DMS 273 (cell line): ENCODE results near the gene COL4A4.

ENCODE experiments used
- DNase-seq: peaks from one replicate; lab custom pipeline; 2025; ENCODE audit not compliant: unreplicated experiment; lab: John Stamatoyannopoulos, UW

COL4A4 gene

DNA sequence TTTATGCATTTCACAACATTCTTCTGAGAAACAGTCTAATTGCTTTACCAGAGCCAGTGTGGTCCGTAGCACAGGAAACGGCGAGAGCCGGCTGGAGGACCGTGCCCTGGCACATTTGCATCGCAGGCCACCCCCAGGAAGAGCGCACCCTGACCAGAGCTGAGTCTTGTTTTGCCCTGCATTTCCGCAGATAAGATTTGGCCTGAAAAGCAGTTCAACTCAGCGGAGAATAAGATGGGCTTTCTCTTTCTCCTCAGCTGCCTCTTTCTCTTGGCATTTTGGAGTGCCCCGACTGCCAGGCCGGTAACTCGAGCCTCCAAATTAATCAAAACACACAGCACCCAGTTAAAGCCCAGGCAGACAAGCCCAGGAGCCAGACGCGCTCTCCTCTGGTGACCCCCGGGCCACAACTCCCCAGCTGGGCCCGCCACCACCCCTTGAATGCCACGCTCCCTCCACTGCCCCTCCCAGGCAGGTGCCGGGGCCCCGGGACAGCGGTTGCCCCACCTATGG lies 464 bp downstream of the COL4A4 start:
- peak; percentile 57 for DNase-seq

DNA sequence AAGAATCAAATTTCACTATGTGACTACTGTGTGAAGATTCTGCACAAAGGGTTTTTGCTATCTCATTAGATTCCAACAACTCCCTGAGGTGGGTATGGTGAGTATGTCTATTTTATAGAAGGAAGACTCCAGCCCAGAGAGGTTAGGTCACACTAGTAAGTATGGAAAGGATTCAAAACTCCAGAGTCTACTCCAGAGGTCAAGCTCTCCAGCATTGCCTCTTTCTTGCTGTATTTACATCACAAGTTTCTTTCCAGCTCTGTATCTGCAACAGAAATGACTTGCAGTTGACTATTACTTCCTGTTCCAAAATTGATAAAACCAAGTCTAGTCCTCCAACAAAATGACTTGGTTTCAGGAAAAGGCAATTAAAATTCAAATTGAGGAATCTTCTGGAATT lies 2.1 kb downstream of the COL4A4 start:
- DNase-seq: no peak

DNA sequence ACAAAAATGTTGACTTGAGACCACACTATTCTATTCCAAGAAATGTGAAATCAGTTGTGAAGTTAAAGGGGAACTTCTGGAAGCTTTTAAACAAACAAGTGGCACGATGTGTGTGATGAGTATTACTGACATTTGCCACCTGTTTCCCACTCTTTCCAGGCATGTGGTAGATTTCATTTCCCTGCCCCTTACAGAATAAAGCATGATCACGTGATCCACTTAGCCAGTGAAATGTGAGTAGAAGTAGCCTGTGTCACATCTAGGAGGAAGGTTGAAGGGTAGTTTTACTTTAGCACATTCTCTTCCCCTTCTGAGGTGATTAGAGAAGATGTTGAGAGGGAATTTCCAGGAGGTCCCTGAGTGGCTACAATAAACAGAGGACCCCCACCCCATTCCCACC lies 3.8 kb downstream of the COL4A4 start:
- DNase-seq: no peak

DNA sequence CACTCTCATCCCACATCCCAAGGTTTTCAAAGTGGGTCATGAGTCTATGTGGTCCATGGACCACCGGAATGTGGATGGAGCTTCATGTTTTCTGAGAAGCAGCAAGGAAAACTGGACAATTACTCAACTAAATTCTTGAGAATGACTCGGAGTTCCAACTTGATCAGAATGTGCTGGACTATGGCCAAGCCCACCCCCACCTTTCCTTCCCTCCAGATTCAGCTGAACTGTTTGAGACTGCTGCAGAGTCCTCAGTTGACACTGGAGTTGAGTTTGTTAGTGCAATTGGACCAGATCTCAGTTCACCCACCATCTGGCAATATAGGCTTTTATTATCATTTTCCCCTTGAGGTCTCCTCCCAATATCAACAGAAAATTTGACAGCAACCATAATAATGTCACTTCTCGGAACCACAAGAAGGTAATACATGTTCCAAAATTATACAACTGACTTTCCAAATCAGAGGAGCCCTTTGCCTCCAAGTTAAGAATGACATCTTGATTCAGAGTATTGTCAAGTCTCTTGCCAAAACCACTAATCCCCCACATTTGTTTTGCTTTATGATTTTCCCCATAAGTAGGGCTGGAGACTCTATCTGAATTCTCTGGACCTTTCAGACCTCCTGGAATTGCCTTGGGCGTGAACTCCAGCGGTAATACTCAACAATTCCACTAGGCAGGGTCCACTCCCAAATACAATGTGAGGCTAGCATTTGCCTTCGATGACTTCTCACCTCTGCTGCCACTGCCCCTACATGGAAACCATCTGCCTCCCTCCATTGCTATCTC lies 8.8 kb downstream of the COL4A4 start:
- DNase-seq: peak; percentile 23

DNA sequence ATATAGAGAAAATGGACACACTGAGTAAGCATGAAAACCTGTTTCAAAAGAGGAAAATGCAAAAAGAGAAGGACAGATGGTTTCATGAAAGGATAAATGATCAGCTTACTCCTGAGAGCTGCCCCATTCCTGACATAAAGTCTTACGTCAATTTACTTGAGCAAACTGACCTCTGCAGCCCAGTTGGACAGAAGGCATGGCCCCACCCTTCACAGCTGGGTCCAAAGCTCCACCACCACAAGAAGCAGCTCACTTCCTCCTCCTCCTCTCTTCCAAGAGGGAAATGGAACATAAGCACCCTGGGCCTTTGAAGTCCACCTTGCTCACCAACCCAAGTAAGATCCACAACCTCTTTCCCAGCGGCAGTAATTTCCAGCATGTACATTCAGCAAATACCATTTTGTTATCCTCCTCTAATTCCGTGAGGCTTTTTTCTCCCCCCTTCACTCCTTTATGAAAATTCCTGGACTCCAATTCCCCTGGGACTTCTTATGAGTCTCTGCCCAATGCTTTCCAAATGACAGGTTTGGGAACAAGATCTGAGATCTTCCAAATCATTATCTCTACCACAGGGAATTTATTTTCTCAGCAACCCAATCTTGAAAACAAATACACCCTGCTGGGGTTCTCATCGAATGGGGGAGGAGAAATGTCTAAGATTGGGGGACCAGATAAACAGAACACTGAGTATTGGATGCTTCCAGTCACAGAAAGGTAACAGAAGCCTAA lies 10.1 kb downstream of the COL4A4 start:
- DNase-seq: peak; percentile 31

DNA sequence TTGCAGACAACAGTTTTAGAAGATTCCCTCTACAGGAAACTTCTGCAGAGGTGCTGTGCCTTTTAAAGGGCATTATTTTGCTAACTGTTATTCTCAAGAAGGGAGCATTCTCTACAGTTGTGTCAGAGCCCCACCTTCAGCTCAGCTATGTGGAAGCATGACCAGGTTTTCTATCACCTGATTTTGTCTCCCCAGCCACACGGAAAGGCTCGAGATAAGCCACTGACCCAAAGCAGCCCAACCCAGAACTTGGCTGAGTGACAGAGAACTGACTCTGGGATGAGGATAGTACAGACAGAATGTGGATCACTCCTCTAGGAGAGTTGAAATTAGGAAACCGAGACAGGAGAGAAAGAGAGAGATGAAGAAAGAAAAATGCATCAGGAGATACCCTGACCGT lies 10.7 kb downstream of the COL4A4 start:
- DNase-seq: peak; percentile 24

DNA sequence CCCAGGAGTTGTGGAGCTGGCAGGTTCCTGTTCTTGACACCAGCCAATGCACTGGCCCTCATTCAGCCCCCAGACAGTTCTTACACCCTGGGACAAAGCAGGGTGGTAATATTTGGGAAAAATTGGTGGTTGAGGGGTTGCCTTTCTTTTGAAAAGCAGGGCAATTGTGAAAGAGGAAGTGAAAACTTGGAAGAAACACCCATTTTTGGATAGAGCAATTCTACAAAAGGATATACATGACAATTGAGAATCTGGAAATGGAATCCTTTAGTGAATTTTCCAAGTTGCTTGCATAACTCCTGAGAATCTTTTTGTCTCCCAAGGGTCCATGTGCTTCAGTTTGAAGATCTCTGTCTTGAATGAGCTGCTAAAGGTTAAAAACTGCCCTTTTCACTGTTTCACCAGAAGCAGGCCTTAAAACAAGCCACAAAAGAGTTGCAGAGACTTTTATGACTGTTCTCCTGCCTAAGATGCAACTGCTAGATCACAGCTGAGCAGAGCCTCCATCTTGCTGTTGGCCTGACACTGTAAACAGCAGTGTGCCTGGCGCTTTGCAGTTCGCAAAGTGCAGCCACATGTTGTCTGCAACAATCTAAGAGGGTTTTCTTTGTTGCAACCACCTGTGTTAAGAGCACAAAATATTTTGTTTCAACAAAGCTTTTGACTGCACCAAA lies 11.8 kb downstream of the COL4A4 start:
- DNase-seq: no peak

DNA sequence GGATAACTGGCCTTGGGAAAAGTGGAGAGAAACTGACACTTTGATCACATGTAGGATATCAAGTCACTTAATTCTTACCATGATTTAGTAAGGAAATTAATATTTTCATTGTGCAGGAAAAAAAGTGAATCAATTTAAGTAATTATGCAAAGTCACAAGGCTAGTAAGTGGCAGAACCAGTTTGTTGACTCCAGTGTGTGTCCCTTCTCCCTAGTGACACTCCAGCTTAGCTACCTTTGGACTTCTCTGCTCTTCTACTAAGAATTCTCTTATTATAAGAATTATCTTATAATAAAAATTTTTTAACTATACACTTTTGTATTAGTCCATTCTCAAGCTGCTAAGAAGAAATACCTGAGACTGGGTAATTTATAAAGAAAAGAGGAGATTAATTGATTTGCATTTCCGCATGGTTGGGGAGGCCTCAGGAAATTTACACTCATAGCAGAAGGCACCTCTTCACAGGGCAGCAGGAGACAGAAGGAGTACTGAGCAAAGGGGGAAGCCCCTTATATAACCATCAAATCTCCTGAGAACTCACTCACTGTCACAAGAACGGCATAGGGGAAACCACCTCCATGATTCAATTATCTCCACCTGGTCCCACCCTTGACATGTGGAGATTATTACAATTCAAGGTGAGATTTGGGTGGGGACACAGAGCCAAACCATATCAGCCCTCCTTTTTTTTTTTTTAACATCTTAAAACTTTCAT lies 13.6 kb downstream of the COL4A4 start:
- no peak for DNase-seq

DNA sequence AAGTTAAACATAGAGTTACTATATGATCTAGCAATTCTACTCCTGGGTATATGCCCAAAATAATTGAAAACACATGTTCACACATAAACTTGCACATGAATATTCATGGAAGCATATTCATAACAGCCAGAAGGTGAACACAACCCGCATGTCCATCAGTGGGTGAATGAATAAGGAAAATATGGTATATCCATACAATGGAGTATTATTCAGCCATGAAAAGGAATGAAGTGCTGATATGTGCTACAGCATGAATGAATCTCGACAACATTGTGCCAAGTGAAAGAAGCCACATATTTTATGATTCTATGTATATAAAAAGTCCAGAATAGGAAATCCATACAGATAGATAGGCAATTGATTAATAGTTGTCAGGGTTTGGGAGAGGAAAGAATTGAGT lies 15.9 kb downstream of the COL4A4 start:
- no peak for DNase-seq

DNA sequence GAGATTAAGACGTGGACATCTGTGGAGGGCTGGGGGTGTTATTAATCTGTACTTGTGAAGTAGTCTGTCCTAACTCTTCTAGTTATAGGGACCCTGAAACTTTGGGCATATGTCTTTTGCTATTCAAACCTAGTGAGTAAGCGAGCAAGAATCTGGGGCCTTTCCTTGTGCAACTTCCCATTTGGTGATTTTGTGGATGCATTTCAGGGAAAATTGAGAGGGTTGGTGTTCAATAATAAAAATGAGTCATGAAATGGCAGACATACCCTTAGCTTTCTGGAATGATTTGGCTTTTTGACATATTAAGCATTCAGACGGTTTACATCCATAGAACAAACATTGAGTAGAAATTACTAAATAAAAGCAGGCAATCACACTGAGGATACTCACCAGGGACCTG lies 17.0 kb downstream of the COL4A4 start:
- no peak for DNase-seq

DNA sequence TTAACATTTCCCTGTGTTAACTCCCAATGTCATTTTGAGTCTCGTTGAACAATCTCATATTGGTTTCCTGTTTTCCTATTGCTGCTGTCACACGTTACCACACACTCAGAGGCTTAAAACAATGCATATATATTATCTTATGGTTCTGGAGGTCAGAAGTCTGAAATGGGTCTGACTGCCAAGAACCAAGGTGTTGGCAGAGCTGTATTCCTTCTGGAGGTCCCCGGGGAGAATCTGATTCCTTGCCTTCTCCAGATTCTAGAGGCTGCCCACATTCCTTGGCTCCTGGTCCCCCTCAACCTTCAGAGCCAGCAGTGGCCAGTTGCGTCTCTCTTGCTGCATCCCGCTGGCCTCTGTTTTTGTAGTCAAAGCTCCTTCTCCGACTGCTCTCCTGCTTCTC lies 17.5 kb downstream of the COL4A4 start:
- no peak for DNase-seq

DNA sequence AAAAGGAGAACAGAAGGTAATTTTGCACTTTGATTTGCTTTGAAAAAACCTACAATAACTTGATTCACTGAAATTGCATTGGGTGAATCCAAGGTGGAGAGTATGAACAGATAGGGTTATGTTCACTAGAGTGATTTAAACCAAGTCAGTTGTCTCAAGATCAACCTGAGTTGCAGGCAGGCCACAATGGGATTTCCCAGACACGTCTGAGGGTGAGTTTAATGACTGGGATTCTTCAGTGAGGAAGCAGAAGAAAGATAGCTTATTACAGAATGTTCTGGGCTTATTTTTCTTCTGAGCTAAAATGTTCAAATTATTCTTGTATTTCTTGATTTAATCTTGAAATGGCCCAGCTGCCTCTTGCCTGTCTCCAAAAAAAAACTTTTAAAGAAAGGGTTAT lies 20.1 kb downstream of the COL4A4 start:
- no peak for DNase-seq

DNA sequence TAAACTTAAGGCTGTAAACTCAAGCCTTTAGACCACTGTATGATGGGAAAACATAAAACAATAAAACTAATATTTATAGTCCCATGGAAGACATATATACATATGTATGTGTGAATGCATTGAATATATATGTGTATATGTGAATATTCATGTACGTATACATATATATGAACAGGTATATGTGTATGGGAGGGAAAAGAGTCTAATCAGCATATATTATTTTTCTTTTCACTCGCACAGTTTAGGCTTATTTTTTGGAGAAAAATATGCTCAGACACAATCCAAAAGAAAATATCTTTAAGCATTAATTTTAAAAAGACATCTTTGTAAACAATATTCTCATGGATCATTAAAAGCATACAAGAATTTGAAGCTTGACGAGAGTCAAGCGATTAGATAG lies 22.7 kb downstream of the COL4A4 start:
- DNase-seq: no peak

DNA sequence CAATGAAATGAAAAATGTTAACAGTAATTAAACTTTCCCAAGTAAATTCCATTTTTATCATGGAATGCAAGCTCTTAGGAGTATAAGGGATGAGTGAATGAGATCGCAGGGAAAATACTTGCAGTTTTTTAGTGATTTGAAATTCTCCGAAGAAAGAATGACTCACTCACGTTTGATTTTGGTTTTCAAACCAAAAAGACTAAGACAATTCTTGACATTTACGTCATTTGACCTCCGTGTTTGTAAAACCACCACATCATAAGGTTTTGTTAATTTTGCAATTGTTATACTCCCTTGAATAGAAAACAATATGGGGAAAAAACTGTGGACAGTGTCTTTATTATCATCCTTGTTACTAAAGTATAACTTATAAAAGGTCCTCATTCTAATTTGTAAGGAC lies 29.4 kb downstream of the COL4A4 start:
- no peak for DNase-seq

DNA sequence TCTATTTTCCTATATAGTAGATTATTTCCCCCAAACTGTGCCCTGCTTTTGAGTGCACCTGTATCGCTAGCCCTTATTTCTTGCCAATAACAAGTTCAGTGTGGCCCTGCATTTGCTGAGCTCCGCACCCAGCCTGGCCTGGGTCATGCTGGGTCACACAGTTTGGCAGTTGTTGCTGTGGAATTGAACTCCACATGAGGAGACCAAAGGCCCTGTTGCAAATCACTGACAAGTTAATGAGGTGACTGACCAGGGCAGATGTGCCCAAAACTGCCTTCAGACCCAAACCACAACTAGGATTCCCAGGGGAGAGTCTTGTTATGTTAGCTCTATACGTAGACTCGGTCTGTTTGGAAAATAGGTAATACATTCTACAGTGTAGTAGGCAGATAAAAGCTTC lies 31.0 kb downstream of the COL4A4 start:
- DNase-seq: peak; percentile 72

DNA sequence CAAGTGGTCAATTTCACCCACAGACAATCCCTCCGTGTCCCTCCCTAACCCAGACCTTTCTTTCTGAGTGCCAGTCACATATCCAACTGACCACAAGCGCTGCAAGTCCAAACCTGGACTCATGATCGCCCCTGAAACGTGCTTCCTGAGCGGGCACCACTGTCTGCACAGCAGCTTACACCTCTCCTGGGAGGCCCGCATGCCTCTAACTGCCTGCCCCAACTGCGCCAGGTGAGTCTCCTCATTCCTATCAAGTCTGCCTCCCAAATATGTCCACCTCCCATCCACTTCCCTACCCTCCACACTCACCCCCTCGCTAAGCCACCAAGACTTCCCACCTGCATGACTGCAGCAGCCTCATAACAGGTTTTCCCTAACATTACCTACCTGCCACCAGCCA lies 33.4 kb downstream of the COL4A4 start:
- DNase-seq: no peak

DNA sequence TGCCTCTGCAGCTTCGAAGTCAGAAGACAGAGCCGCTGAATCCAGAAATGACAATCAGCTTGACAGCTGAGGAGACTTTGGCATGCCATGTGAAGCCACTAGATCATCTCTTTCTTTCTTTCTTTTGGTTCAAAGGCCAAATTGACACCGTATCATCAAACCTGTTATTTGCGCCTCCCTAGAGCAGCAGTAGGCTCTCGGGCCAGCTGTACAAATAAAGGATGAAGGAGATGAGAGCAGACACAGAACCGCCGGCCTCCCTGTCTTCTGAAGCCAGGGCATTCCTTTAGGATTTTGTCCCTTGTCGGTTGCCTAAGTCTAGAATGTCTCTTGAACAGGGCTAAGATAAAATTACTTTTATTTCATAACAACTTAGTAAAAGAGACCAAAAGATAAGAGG lies 36.8 kb downstream of the COL4A4 start:
- no peak for DNase-seq

DNA sequence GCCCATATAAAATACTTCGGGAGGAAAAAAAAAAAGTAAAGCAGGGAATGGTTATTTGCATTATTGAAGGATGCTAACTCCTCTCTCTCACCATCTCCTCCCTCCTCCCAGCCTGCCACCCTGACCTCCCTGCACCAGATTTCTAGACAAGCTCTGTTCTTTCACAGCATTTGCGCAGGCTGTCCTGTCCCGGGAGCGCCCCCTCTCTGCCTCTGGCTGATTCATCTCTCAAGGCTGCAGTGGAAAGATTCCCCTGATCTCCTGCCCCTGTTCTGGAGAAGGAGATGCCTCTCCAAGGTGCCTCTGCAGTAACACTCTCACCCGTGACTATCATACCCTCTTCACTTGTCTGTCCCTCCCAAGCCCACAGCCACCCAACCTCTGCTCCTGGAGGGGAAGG lies 38.5 kb downstream of the COL4A4 start:
- no peak for DNase-seq

DNA sequence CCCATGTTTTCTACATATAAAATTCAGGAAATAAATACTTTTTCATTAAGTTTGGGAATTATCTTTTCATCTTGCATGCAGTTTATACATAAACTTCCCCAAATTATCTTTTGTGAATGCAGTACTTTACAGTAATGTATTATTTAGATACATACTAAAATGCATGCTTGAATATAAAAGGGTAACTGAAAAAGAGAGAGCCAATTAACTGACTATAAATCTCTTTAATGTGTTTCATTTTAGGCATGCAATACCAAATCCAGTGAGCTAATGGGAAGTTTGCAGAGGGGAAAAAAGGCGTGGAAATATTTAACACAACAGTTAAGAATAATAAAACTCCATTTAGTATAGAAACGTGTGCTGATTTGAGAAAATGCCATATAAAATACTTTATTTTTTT lies 39.2 kb downstream of the COL4A4 start:
- DNase-seq: no peak

DNA sequence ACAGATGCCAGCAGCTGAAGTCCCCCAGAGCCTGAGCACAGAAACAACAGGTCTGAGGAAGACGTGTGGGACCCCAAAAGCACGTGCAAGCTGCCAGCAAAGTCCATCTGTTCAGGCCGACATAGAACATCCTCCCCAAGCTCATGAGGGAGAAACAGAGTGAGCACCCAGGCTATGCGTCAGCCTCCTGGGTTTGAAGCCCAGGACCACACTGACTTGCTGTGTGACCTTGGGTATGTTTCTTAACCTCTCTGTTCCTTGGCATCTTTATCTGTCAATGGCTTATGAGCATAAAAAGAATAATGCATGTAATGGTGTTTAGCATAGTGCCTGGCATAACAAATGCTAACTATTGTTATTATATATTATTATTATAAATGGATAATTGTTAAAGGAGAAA lies 40.3 kb downstream of the COL4A4 start:
- DNase-seq: no peak

DNA sequence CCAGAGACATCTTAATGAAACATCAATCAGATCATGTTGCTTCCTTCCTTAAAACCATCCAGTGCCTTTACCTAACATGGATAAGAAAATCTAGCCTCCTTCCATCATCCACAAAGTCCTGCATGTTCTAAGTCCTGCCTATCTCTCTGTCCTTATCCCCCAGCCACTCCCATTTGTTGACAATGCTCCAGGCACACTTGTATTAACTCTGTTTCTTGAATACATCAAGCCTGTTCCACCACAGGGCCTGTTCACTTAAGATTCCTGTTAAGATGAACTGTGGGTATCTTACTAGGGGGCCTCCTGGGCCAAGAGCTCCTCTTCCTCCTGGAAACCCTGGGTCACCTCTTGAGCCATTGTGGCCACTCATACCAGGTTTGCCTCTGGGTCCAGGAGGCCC lies 45.7 kb downstream of the COL4A4 start:
- no peak for DNase-seq
